ENCODE results near the gene TBC1D1. TPM values are rescaled to one million over a fixed set of nuclear protein-coding genes. Genes with fewer than 3 reads are reported as not detected.

Gene TBC1D1
- total and polyA plus RNA-seq, 8 donors, result 53.3 to 78.9 (median 71.1) TPM

- ATAC-seq, result no peak
- intact Hi-C loops (cut with DNase I), result loop anchor here in 1 of 2 donors (10.0 kb wide), 1 partner anchor 564 kb away; no protein-coding TSS in a partner anchor
- H3K27me3 ChIP-seq, result no peaks in the 10 kb centered on the region
- peaks cover 0 to 5% of the 10 kb centered on the region in 2 donors for H3K4me1 ChIP-seq
- no peaks in the 10 kb centered on the region for H3K36me3 ChIP-seq
- DNase-seq, result no peak
- TF ChIP-seq, protein P1, sequence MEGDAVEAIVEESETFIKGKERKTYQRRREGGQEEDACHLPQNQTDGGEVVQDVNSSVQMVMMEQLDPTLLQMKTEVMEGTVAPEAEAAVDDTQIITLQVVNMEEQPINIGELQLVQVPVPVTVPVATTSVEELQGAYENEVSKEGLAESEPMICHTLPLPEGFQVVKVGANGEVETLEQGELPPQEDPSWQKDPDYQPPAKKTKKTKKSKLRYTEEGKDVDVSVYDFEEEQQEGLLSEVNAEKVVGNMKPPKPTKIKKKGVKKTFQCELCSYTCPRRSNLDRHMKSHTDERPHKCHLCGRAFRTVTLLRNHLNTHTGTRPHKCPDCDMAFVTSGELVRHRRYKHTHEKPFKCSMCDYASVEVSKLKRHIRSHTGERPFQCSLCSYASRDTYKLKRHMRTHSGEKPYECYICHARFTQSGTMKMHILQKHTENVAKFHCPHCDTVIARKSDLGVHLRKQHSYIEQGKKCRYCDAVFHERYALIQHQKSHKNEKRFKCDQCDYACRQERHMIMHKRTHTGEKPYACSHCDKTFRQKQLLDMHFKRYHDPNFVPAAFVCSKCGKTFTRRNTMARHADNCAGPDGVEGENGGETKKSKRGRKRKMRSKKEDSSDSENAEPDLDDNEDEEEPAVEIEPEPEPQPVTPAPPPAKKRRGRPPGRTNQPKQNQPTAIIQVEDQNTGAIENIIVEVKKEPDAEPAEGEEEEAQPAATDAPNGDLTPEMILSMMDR (IDR thresholded peaks at IDR 0.05), result no peak
- H3K9me3 ChIP-seq, result no peaks in the 10 kb centered on the region
- H3K4me3 ChIP-seq, result no peak overlapping the region
- no peak overlapping the region for H3K27ac ChIP-seq
Observed at GRCh38 chr4:38170338-38171169, 279.7 kb downstream of the TBC1D1 start.

DNA sequence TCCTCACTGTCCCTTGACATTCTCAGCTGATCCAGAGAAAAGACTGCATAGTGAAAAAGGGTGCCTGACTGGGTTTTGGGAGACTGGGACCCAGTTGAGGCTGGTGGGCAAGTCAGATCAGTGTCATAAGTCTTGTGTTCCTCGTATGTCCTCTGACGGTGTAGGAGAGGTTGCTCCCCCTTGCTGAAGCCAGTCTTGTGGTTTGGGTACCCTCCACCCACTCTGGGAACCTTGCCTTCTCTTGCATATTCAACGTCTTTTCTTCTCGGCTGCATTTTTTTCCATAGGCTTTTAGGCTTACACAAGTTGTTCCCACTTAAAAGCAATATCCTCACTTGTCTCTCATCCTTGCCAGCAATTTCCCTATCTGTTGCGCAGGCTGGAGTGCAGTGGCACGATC is 281.2 kb downstream of the TBC1D1 start:
- Histone ChIP-seq H3K4me3 (no peak overlapping the region), H3K4me1 (peaks cover 0 to 19% of the 10 kb centered on the region in 2 donors), H3K36me3 (no peaks in the 10 kb centered on the region), H3K27me3 (no peaks in the 10 kb centered on the region), H3K9me3 (no peaks in the 10 kb centered on the region), H3K27ac (no peak overlapping the region)
- no peak for ATAC-seq
- intact Hi-C loops (cut with DNase I), result loop anchor here in 1 of 2 donors (10.0 kb wide), 1 partner anchor 563 kb away; no protein-coding TSS in a partner anchor
- DNase-seq, result no peak
- TF ChIP-seq, protein P1 (IDR thresholded peaks at IDR 0.05), result no peak

DNA sequence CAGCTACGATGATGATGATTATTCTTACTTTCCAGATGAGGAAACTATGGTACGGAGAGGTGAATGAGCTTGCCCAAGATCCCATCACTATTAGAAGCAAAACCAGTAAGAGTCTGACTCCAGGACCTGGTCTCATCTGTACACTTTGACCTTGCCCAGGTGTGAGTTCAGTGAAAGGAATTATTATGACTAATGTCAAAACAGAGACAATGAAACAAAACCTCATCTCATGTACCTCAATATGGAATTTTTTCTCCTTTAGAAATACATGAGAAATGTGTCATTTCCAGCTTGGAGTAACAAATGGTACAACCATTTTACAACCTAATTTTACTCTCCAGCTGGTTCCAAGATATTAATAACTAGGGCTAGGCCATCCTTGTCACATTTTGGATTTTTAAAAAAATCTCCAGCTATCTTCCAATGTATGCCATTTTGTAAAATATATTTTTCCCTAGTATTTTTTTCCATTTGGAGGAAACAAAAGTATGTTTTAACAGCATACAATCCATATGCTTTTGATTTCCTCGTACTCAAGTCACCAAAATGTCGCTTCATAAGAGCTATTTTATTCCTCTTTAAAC is 283.1 kb downstream of the TBC1D1 start:
- Histone ChIP-seq H3K4me3 (no peak overlapping the region), H3K36me3 (no peaks in the 10 kb centered on the region), H3K27me3 (no peaks in the 10 kb centered on the region), H3K27ac (peak overlapping the region in 1 of 2 donors; percentile 53), H3K9me3 (no peaks in the 10 kb centered on the region), H3K4me1 (peaks cover 0 to 34% of the 10 kb centered on the region in 2 donors)
- ATAC-seq (no peak), DNase-seq (no peak)
- intact Hi-C loops (cut with DNase I), result loop anchor here in 1 of 2 donors (10.0 kb wide), 1 partner anchor 561 kb away; no protein-coding TSS in a partner anchor
- TF ChIP-seq, protein P1 (IDR thresholded peaks at IDR 0.05), result no peak

DNA sequence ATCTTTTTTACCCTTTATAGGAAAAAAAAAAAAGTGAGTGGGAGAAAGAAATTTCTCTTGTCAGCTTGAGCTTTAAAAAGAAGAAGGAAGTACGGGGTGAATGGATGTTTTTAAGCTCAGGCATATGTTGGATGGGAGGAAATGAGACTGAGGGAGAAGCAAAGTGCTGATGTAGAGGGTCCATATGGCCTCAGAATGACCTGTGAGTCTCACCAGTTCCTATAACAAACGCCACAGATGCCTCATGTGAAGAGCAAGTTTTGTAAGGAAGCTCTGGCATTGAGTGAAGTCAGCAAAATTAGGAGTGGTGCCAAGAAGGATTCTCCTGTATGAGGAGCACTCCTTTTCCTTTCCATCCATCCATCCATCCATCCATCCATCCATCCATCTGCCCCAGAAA is 283.9 kb downstream of the TBC1D1 start:
- TF ChIP-seq, protein P1 (IDR thresholded peaks at IDR 0.05), result no peak
- H3K27ac ChIP-seq, result peak overlapping the region in 1 of 2 donors; percentile 64
- H3K4me1 ChIP-seq, result peaks cover 0 to 41% of the 10 kb centered on the region in 2 donors
- intact Hi-C loops (cut with DNase I), result loop anchor here (5.0 to 10.0 kb wide), 3 partner anchors 498 to 560 kb away; no protein-coding TSS in a partner anchor
- no peaks in the 10 kb centered on the region for H3K9me3 ChIP-seq
- H3K27me3 ChIP-seq, result no peaks in the 10 kb centered on the region
- ATAC-seq (peak; percentile 43), DNase-seq (no peak)
- H3K4me3 ChIP-seq, result no peak overlapping the region
- H3K36me3 ChIP-seq, result no peaks in the 10 kb centered on the region

DNA sequence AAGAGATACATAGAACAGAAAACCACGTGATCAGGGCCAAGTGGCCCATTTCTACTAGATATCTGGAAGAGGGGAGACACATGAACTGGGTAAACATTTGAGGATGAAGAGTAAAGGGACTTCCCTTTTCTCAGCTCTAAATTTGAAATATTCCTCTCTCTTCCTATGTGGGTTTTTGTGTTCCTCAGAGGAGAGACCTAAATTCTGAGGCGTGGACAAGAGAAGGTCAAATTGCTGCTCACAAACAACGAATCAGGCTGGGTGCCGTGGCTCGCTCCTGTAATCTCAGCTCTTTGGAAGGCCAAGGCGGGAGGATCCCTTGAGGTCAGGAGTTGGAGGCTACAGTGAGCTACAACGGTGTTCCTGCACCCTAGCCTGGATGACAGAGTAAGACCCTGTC is 285.3 kb downstream of the TBC1D1 start:
- TF ChIP-seq, protein P1 (IDR thresholded peaks at IDR 0.05), result no peak
- Histone ChIP-seq H3K4me3 (no peak overlapping the region), H3K9me3 (no peaks in the 10 kb centered on the region), H3K27me3 (no peaks in the 10 kb centered on the region), H3K27ac (peak overlapping the region in 1 of 2 donors; percentile 64), H3K4me1 (peaks cover 0 to 44% of the 10 kb centered on the region in 2 donors), H3K36me3 (no peaks in the 10 kb centered on the region)
- no peak for ATAC-seq
- intact Hi-C loops (cut with DNase I), result loop anchor here (5.0 to 10.0 kb wide), 3 partner anchors 496 to 559 kb away; no protein-coding TSS in a partner anchor
- no peak for DNase-seq

All from left lung (tissue), 10 donors.